ENCODE data around the gene PLXNB2. TPM values are rescaled to one million over a fixed set of nuclear protein-coding genes. Genes with fewer than 3 reads are reported as not detected.

Gene PLXNB2
- total and polyA plus RNA-seq, 3 donors from 2014 or later = 98.0 to 243 (median 219) TPM

DNA sequence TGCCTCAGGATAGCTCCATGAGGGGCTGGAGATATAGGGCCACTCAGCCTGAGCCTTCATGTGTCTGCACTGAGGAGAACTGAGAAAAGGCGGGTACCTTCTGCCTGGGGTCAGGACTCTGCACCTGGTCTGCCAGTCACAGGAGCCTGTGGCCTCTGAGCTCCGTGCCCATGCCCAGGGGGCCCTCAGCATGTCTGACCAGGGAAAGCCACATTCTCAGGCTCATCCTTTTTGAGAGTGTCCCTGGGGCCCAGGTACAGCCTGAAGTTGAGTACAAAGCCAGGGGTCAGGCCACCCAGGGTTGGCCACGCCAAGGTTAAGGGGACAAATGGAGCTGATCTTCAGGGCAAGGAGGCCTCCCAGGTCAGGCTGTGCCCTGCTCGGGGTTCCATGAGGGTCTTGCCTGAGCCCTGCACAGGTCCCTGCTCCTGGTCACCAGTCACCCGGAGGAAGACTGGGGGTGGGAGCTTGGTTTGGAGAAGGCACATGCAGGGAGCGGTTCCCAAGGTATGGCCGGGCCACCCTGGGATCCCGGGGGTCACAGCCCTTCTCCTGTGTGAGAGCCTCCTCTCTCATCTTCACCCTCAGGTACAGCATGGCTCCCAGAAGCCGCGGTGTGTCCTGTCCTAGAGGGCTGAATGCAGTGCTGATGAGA lies 13.4 kb upstream of the PLXNB2 start:
- 87 to 97% methylated on average over 8 to 10 of the region's 10 CpGs for WGBS, 2 donors
- Histone ChIP-seq H3K4me1 (no peaks in the 10 kb centered on the region), H3K9me3 (no peaks in the 10 kb centered on the region), H3K27me3 (no peaks in the 10 kb centered on the region), H3K4me3 (no peak overlapping the region), H3K27ac (no peak overlapping the region), H3K36me3 (ENCODE audit: low read depth, missing control alignments) (no peaks in the 10 kb centered on the region)
- no peak for DNase-seq
- intact Hi-C loops (cut with DNase I; ENCODE audit: low total_unique reads) = no loop called here
- TF ChIP-seq, protein P1, sequence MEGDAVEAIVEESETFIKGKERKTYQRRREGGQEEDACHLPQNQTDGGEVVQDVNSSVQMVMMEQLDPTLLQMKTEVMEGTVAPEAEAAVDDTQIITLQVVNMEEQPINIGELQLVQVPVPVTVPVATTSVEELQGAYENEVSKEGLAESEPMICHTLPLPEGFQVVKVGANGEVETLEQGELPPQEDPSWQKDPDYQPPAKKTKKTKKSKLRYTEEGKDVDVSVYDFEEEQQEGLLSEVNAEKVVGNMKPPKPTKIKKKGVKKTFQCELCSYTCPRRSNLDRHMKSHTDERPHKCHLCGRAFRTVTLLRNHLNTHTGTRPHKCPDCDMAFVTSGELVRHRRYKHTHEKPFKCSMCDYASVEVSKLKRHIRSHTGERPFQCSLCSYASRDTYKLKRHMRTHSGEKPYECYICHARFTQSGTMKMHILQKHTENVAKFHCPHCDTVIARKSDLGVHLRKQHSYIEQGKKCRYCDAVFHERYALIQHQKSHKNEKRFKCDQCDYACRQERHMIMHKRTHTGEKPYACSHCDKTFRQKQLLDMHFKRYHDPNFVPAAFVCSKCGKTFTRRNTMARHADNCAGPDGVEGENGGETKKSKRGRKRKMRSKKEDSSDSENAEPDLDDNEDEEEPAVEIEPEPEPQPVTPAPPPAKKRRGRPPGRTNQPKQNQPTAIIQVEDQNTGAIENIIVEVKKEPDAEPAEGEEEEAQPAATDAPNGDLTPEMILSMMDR (IDR thresholded peaks at IDR 0.05) = no peak
- no peak for TF ChIP-seq POLR2A (IDR thresholded peaks at IDR 0.05)

DNA sequence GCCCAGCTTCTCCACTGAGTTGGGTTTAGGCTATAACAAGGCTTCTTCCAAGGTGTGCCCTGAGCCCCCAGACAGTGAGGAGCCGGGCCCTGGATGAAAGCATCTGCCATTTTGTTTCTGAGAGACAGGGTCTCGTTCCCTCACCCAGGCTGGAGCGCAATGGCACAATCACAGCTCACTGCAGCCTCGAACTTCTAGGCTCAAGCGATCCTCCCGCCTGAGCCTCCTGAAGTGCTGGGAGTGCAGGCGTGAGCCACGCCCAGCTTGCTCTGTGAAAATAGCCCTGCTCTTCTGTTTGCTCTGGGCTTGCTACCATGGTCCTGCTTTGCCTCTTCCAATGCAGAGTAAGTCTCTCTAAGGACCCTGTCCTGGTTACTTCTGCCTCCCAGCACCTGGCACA lies 12.7 kb upstream of the PLXNB2 start:
- H3K36me3 ChIP-seq (ENCODE audit: low read depth, missing control alignments) = no peaks in the 10 kb centered on the region
- 92 to 100% methylated on average over 2 to 7 of the region's 8 CpGs for WGBS, 2 donors

DNA sequence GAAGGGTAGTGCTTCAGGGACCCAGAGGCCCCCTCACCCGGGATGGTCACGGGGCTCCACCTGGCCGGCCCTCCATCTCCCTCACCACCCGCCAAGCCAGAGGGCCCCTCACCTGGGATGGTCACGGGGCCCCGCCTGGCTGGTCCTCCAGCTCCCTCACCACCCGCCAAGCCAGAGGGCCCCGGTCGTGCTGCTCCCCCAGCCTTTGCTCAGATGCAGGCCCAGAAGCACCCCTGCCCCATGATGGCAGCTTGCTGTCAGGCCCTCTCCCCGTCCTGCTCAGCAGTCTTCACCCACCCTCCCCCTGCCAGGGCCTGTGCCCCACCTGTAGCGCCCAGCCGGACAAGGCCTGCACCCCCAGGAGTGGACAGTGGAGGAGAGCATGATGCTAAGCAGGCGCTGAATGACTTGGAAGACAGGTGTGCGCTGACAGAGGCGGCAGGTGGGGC lies 12.1 kb upstream of the PLXNB2 start:
- DNase-seq = no peak
- Histone ChIP-seq H3K4me1 (no peaks in the 10 kb centered on the region), H3K27ac (no peak overlapping the region), H3K27me3 (no peaks in the 10 kb centered on the region), H3K36me3 (ENCODE audit: low read depth, missing control alignments) (no peaks in the 10 kb centered on the region), H3K4me3 (no peak overlapping the region), H3K9me3 (no peaks in the 10 kb centered on the region)
- TF ChIP-seq, protein P1 (IDR thresholded peaks at IDR 0.05) = no peak
- no peak for TF ChIP-seq POLR2A (IDR thresholded peaks at IDR 0.05)
- intact Hi-C loops (cut with DNase I; ENCODE audit: low total_unique reads) = no loop called here
- WGBS, 2 donors = 92 to 93% methylated on average over 13 to 15 of the region's 15 CpGs

More for the DNA sequence above, 12.7 kb upstream of the PLXNB2 start:
- TF ChIP-seq POLR2A (IDR thresholded peaks at IDR 0.05) = no peak
- TF ChIP-seq, protein P1 (IDR thresholded peaks at IDR 0.05) = no peak
- intact Hi-C loops (cut with DNase I; ENCODE audit: low total_unique reads) = no loop called here
- Histone ChIP-seq H3K9me3 (no peaks in the 10 kb centered on the region), H3K27ac (no peak overlapping the region), H3K27me3 (no peaks in the 10 kb centered on the region), H3K4me1 (no peaks in the 10 kb centered on the region), H3K4me3 (no peak overlapping the region)
- DNase-seq = no peak

DNA sequence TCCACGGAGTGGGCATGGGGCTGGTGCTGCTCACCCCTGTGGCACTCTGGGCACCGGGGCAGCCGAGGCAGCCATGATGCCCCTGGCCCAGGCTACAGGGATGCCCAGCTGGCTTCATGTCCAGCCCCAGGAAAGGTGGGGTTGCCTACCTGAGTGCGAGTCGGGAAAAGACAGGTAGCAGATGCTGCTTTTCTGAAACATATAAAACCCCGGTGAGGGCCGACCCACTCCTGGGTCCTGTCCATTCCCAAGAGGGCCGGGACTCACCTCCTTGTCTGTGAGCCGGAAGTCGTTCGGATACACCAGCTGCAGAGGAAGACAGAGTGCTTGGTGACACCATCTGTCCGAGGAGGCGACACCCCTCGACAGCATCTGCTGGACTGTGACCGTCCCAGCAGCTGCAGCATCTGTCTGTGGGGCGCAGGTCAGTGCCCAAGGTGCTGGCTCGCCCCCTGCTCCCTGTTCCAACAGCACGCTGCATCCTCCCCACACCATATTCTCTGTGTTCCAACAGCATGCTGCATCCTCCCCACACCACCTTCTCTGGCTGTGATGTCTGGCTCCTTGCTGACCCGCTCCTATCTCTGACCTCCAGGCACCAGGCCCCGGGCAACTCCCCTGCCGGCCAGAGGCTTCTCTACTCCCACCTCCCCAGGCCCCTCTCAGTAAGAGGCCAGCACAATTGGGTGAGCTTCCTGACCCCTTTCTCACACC lies 11.4 kb upstream of the PLXNB2 start:
- Histone ChIP-seq H3K27me3 (no peaks in the 10 kb centered on the region), H3K9me3 (no peaks in the 10 kb centered on the region), H3K27ac (no peak overlapping the region), H3K36me3 (ENCODE audit: low read depth, missing control alignments) (no peaks in the 10 kb centered on the region), H3K4me3 (no peak overlapping the region), H3K4me1 (no peaks in the 10 kb centered on the region)
- WGBS, 2 donors = 79 to 89% methylated on average over 15 to 21 of the region's 21 CpGs
- DNase-seq = no peak
- TF ChIP-seq POLR2A (IDR thresholded peaks at IDR 0.05) = no peak
- TF ChIP-seq, protein P1 (IDR thresholded peaks at IDR 0.05) = no peak
- intact Hi-C loops (cut with DNase I; ENCODE audit: low total_unique reads) = no loop called here
